ENCODE results near the gene CADM1. TPM values are rescaled to one million over a fixed set of nuclear protein-coding genes. Genes with fewer than 3 reads are reported as not detected.

The CADM1 gene
- total and polyA plus RNA-seq, 10 of the 15 experiments (the other 5 are each of a cell fraction or from before 2014, with no cell fraction given): 0.03 to 0.48 (median 0.15) TPM; not detected in 3

GRCh38 chr11:115284773-115285172 lies 219.4 kb downstream of the CADM1 start:
- Histone ChIP-seq H3K27me3 (replicated peaks in 1 of 2; ENCODE audit: control insufficient read depth in 2 of 2, insufficient read depth in 2 of 2, low read length in 1 of 2) (peaks cover 0 to 6% of the 10 kb centered on the region in 2 experiments; a peak in 1 of 4 replicates), H3K79me2 (ENCODE audit: control insufficient read depth, insufficient read depth, low read length) (no peaks in the 10 kb centered on the region), H2AFZ (ENCODE audit: control insufficient read depth, low read depth, low read length) (no peak overlapping the region), H3K27ac (ENCODE audit: control insufficient read depth, insufficient read depth) (no peak overlapping the region), H3K4me1 (ENCODE audit: control insufficient read depth, insufficient read depth, low read length) (no peaks in the 10 kb centered on the region), H3K9me3 (replicated peaks; ENCODE audit: control insufficient read depth, insufficient read depth, low read length) (no peaks in the 10 kb centered on the region), H3K9ac (ENCODE audit: control insufficient read depth, insufficient read depth, low read length) (no peak overlapping the region), H3K4me3 (no peak overlapping the region), H4K20me1 (ENCODE audit: control insufficient read depth, insufficient read depth) (no peaks in the 10 kb centered on the region), H3K4me2 (ENCODE audit: control insufficient read depth, insufficient read depth) (no peak overlapping the region), H3K36me3 (ENCODE audit: control insufficient read depth in 2 of 2, insufficient read depth in 2 of 2, low read length in 1 of 2) (no peaks in the 10 kb centered on the region)
- ATAC-seq (no peak), DNase-seq (ENCODE audit: low read depth, low spot score) (no peak), FAIRE-seq (no peak)
- POLR2A ChIA-PET: no interaction called here
- SMC1A ChIA-PET (ENCODE audit: uncharacterized antibody, unreplicated experiment): no interaction called here
- intact Hi-C loops (cut with micrococcal nuclease; ENCODE audit: unreplicated experiment) (no loop called here), in situ Hi-C loops (cut with MboI) (no loop called here)
- RAD21 ChIA-PET (ENCODE audit: unreplicated experiment): no interaction called here
- CTCF ChIA-PET: no interaction called here
- 16% methylated on average over 4 of the region's 4 CpGs for WGBS (ENCODE audit: insufficient coverage, insufficient replicate concordance, low lambda C conversion rate, missing lambda C conversion rate)
- no TSS peak for BruUV-seq (replicated peaks)
- TF ChIP-seq IRF5 (IDR thresholded peaks at IDR 0.05; ENCODE audit: borderline replicate concordance) (no peak), POLR2AphosphoS5 (IDR thresholded peaks at IDR 0.05; ENCODE audit: low read length) (no peak), POU2F2 (IDR thresholded peaks at IDR 0.05; ENCODE audit: borderline replicate concordance, low read depth, low read length) (no peak), E2F4 (IDR thresholded peaks at IDR 0.05; ENCODE audit: low read depth, low read length) (no peak), NFIC (IDR thresholded peaks at IDR 0.05; ENCODE audit: low read depth, low read length) (no peak), ZSCAN29 (IDR thresholded peaks at IDR 0.05) (no peak), TBL1XR1 (IDR thresholded peaks at IDR 0.05; ENCODE audit: low read depth, low read length) (no peak), IRF4 (IDR thresholded peaks at IDR 0.05; ENCODE audit: low read depth, low read length) (no peak), CREM (IDR thresholded peaks at IDR 0.05; ENCODE audit: low read depth) (no peak), ETV6 (conservative IDR thresholded peaks at IDR 0.05 in 1 of 2, IDR thresholded peaks at IDR 0.05 in 1 of 2; ENCODE audit: borderline replicate concordance in 1 of 2, low read depth in 1 of 2) (no peak), YBX1 (IDR thresholded peaks at IDR 0.05) (no peak), E2F8 (IDR thresholded peaks at IDR 0.05; ENCODE audit: low read depth, partially characterized antibody) (no peak), SMAD1 (IDR thresholded peaks at IDR 0.05; ENCODE audit: low read depth, partially characterized antibody) (no peak), BCL3 (IDR thresholded peaks at IDR 0.05; ENCODE audit: borderline replicate concordance, insufficient read depth, low read depth, low read length, poor library complexity, severe bottlenecking) (no peak), RFX5 (IDR thresholded peaks at IDR 0.05; ENCODE audit: low read depth, low read length) (no peak), TCF12 (IDR thresholded peaks at IDR 0.05; ENCODE audit: low read depth, low read length) (no peak), PBX3 (IDR thresholded peaks at IDR 0.05; ENCODE audit: insufficient replicate concordance, low read depth, low read length) (no peak)
